ENCODE results near the gene PAX2. TPM values are rescaled to one million over a fixed set of nuclear protein-coding genes. Genes with fewer than 3 reads are reported as not detected.

PAX2 gene
- total and polyA plus RNA-seq, 2 of the 13 experiments (the other 11 are each of a cell fraction or from before 2014, with no cell fraction given), result not detected

DNA sequence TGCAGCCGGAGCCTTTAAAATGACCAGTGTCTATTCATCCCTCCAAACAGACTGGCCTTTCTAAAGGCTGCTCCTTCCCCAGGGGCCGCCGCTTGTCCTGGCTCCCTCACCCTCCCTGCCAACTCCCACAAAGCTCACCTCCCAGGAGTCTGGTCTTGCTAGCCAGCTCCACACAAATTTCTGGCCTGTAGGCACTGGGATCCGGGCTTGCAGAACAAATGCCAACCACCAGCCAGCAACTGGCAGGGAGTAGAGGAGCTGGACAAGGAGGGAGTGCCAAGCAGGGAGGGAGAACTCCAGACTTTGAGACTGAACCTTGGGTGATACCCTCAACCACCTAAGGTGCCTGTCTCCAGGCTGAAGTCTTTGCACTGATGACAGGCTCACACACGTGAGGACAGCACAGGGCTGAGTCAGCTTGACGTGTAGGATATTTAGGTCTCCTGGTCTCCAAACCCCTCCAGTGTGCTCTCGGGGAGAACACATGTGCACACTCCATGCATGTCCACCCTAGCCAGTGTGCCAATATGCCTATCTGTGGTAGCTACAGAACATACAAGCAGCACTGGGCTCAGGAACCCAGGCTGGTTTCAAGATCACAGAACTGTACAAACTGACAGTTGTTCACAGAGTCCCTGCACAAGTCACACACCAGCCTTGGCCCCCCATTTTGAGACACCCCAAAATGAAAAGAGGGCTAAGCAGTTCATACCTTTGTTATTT is 6.0 kb downstream of the PAX2 start:
- H3K4me3 ChIP-seq (replicated peaks in 1 of 3; ENCODE audit: insufficient read depth in 1 of 3, low read depth in 2 of 3, low read length in 3 of 3), result no peak overlapping the region
- TF ChIP-seq PAWR (CRISPR knock-in tag; IDR thresholded peaks at IDR 0.05; ENCODE audit: borderline replicate concordance) (no peak), HOXA7 (CRISPR knock-in tag; IDR thresholded peaks at IDR 0.05) (no peak), PCBP2 (optimal IDR thresholded peaks at IDR 0.05; ENCODE audit: low read depth, low read length, poor library complexity, severe bottlenecking) (no peak), ZC3H4 (CRISPR knock-in tag; IDR thresholded peaks at IDR 0.05; ENCODE audit: borderline replicate concordance) (no peak), CAMTA2 (CRISPR knock-in tag; IDR thresholded peaks at IDR 0.05; ENCODE audit: borderline replicate concordance) (no peak), NCOR1 (IDR thresholded peaks at IDR 0.05; ENCODE audit: borderline replicate concordance, low read length) (no peak), ZNF530 (CRISPR knock-in tag; IDR thresholded peaks at IDR 0.05; ENCODE audit: low read depth) (no peak), NKX3-1 (CRISPR knock-in tag; IDR thresholded peaks at IDR 0.05) (no peak), CCDC6 (CRISPR knock-in tag; IDR thresholded peaks at IDR 0.05) (no peak), RBM39 (IDR thresholded peaks at IDR 0.05; ENCODE audit: low read depth, low read length, poor library complexity, severe bottlenecking) (no peak), ZNF674 (CRISPR knock-in tag; IDR thresholded peaks at IDR 0.05; ENCODE audit: low read depth) (no peak), ZNF335 (CRISPR knock-in tag; IDR thresholded peaks at IDR 0.05) (no peak), NCOA5 (CRISPR knock-in tag; IDR thresholded peaks at IDR 0.05) (no peak)
- H3K36me3 ChIP-seq (replicated peaks in 1 of 2; ENCODE audit: control insufficient read depth in 1 of 2, insufficient read depth in 2 of 2, low read length in 2 of 2), result no peaks in the 10 kb centered on the region
- no peak overlapping the region for H2AFZ ChIP-seq (ENCODE audit: low read length)
- no peaks in the 10 kb centered on the region for H3K9me3 ChIP-seq (ENCODE audit: low read length)
- DNase-seq (ENCODE audit: low spot score), result no peak
- H3K4me1 ChIP-seq (ENCODE audit: insufficient read depth, low read length), result no peaks in the 10 kb centered on the region
- WGBS (ENCODE audit: low lambda C conversion rate), result 11% methylated on average over 7 of the region's 7 CpGs
- no peak overlapping the region for H3K4me2 ChIP-seq (ENCODE audit: low read depth, low read length)
- POLR2A ChIA-PET, result no interaction called here
- no TSS peak for BruUV-seq (replicated peaks)
- H3K9ac ChIP-seq (ENCODE audit: insufficient read depth, low read depth, low read length), result no peak overlapping the region
- CTCF ChIA-PET (ENCODE audit: low intra/inter-chr PET ratio, low total read pairs), result no interaction called here
- peaks cover 2% of the 10 kb centered on the region; the same call in 1 of the 2 replicates for H4K20me1 ChIP-seq (ENCODE audit: insufficient read depth, low read length)
- no peak for ATAC-seq
- in situ Hi-C loops (cut with HindIII; ENCODE audit: extremely low pct_ligation_motif_present, low pct_unique_long_range_greater_than_20kb), result no loop called here
- no peaks in the 10 kb centered on the region for H3K79me2 ChIP-seq (ENCODE audit: insufficient read depth, low read length)
- no peak for FAIRE-seq
- H3K27ac ChIP-seq (ENCODE audit: extremely low read length, insufficient read depth, low read length), result no peak overlapping the region
- H3K27me3 ChIP-seq (ENCODE audit: control insufficient read depth in 1 of 2, insufficient read depth in 2 of 2, low read length in 2 of 2), result peaks cover 30 to 97% of the 10 kb centered on the region in 2 experiments
- intact Hi-C loops (cut with micrococcal nuclease; ENCODE audit: unreplicated experiment), result no loop called here

All from HepG2 (cell line).